H1 (cell line): ENCODE results near the gene WFDC8.

Source experiments
- BACH1 ChIP-seq: IDR thresholded peaks from 2 replicates; pipeline ENCODE4 v1.6.1; 2012; ENCODE audit warnings: low read length, improper control_type of control experiment
- CTCF ChIP-seq, 3 experiments: IDR thresholded peaks; 1 replicate in 2 of 3; 2 replicates in 1 of 3; pipeline versions ENCODE4 v1.5.1 to v1.6.1; 2011; ENCODE audit warnings: low read length in 3 of 3, mild to moderate bottlenecking in 3 of 3, inconsistent platforms in 2 of 3, low read depth in 1 of 3, moderate library complexity in 1 of 3; ENCODE audit not compliant: insufficient read depth in 1 of 3; ENCODE audit errors: control extremely low read depth in 1 of 3
- KDM5A ChIP-seq: fragments of 200-600 bp; IDR thresholded peaks from 2 replicates; pipeline ENCODE4 v1.7.1; 2012; ENCODE audit warnings: mild to moderate bottlenecking, low read length, inconsistent platforms, mixed read lengths

DNA sequence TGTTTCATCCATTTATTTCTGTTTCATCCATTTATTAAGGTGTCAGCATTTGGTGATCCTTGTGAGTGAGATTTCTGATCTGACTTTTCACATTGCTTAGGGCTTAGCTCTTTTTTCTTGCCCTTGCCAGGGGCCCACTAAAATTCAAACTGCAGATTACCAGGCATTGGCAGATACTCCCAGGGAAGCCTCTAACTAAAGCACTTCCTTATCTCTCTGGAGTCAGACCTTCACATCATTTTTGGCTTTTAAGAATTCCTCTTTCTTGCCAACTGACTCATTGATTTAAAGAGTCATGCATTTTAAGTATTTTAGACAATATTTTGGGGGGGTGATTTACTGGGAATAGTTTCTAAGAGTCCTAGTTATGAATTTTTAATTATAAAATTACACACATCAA lies 2.6 kb upstream of the WFDC8 start:
- TF ChIP-seq KDM5A (no peak), CTCF (IDR thresholded peaks at IDR 0.05; ENCODE audit: control extremely low read depth in 1 of 3, insufficient read depth in 1 of 3, low read depth in 1 of 3, low read length in 3 of 3) (no peak), BACH1 (no peak)
